GM19467 (cell line): ENCODE data around the gene MICAL2.

Source experiments
- ATAC-seq: cut with Tn5 transposase; IDR thresholded peaks from one replicate; pipeline ENCODE4 v1.9.1; 2021; ENCODE audit warnings: mild to moderate bottlenecking, moderate library complexity; ENCODE audit not compliant: unreplicated experiment

MICAL2 gene

DNA sequence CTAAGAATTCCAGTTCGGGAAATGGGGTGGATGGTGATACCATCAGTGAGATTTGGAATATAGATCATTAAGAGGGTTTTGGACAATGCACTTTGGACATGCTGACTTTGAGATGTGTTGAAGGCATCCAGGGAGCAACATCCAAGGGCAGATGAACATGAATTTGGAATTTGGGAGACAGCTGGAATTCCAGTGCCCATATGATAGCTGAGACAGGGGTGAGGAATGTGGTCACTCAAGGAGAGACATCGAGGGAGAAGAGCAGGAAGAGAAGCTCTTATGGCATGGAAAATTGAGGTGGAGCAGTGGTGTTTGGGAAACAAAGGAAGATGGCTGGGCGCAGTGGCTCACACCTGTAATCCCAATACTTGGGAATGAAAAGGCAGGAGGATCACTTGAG, 11.8 kb upstream of the MICAL2 start:
- ATAC-seq = no peak

- ATAC-seq = no peak
These were observed 11.1 kb upstream of the MICAL2 start for GRCh38 chr11:12099132-12099873.

GRCh38 chr11:12100429-12100828, 10.0 kb upstream of the MICAL2 start:
- ATAC-seq = no peak

DNA sequence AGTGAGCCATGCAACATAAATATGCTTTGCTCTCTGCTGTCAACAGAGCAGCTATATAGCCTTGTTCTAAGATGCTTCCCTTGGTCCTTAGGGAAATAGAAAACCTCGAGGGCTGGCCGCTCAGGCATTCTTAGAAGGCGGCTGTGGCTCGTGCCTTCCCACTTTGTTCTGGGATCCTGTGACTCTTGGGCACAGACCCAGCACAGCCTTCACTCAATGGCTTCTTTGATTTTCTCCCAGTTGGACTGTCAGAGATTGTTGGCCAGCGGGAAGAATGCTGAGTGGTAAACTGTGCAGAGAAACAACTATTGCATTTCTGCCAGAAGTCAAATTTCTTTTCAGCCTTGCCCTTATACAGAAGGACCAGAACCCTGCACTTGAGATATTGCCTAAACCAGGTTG, 9.5 kb upstream of the MICAL2 start:
- no peak for ATAC-seq

GRCh38 chr11:12101318-12101717, 9.1 kb upstream of the MICAL2 start:
- no peak for ATAC-seq

- no peak for ATAC-seq
These were observed 7.6 kb upstream of the MICAL2 start for GRCh38 chr11:12102588-12103410.

DNA sequence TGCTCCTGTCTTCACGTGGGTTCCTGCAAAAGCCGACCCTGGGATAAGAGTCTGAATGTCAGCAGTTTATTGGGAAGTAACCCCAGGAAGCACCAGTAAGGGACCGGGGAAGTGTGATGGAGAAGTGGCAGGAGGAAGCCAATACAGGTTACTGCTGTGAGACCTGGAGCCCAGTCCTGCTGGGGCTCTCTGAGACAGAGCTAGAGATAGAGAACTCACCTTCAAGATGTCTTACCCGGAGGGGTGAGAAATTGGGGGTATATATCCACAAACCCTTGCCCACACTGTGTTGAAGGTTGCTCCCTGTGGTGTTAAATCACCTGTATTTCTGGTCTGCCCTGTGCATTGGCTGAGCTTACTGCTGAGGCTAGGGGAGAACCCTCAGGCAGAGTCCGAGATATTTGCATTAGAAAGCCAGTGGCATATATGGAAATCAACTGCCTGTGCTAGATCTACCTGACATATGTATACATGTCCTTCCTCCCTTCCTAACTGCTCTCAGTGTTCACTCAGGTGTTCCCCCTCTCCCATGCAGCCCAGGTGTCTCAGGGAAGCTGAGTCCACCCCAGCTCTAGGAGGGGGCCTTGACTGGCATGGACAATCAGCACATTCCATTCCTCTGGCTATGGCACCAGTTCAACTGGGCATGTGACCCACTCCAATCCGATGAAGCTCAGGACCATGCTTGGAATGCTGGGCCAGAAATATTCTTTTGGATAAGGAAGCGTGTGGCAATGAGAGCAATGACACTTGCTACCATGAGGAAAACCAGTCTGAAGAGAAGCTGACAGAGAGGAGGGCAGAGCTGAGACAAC, 6.8 kb upstream of the MICAL2 start:
- ATAC-seq = no peak

DNA sequence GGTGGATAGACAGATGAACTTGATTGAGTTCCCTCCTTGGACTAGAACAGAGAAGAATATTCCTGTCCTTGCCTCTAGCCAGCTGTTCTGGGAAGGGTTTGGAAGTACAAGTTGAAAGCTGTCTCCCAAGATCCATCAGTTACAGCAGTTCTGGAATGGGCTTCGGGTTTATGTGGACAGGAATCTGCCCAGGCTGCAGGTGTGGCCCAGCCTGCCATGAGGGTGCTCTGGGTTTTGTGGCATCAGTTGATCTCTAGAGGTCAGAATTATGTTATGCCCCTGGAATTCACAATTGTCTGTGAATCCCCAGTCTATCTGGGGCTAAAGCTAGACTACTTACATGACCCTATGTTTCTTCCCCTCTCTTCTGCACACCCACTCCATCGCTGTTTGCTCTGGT, 4.9 kb upstream of the MICAL2 start:
- ATAC-seq = no peak

GRCh38 chr11:12106101-12106500, 4.3 kb upstream of the MICAL2 start:
- ATAC-seq = no peak

- no peak for ATAC-seq
These were observed 3.9 kb upstream of the MICAL2 start for GRCh38 chr11:12106501-12106900.

DNA sequence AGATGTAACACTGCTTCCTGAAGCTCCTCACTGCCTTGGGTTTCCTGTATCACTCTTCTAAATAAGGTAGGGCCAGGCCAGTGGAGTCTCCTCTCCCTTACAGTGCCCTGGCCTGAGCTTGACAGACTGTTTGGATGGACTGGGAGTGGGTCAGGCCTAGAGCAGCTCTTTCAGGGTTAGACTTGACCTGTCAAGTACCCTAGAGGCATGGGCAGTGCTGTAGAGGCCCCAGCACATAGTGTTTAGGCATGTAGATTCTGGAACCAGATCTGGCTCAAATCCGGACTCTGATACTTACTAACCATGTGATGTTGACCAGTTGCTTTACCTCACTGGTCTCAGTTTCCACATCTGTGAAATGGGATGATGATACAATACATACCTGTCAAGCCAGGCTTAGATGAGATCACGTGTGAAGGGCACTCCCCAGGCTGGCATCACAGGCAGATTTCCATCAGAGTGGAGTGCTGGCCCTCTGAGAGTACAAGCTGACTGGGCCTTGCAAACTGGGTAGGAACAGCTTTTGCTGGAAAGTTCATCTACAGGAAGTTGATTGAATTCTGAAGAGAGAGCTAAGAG, 1.4 kb upstream of the MICAL2 start:
- ATAC-seq = no peak

GRCh38 chr11:12109591-12110196, 696 bp upstream of the MICAL2 start:
- ATAC-seq = no peak

- peak; percentile 21 for ATAC-seq
These were observed 541 bp downstream of the MICAL2 start for GRCh38 chr11:12110714-12111548.

DNA sequence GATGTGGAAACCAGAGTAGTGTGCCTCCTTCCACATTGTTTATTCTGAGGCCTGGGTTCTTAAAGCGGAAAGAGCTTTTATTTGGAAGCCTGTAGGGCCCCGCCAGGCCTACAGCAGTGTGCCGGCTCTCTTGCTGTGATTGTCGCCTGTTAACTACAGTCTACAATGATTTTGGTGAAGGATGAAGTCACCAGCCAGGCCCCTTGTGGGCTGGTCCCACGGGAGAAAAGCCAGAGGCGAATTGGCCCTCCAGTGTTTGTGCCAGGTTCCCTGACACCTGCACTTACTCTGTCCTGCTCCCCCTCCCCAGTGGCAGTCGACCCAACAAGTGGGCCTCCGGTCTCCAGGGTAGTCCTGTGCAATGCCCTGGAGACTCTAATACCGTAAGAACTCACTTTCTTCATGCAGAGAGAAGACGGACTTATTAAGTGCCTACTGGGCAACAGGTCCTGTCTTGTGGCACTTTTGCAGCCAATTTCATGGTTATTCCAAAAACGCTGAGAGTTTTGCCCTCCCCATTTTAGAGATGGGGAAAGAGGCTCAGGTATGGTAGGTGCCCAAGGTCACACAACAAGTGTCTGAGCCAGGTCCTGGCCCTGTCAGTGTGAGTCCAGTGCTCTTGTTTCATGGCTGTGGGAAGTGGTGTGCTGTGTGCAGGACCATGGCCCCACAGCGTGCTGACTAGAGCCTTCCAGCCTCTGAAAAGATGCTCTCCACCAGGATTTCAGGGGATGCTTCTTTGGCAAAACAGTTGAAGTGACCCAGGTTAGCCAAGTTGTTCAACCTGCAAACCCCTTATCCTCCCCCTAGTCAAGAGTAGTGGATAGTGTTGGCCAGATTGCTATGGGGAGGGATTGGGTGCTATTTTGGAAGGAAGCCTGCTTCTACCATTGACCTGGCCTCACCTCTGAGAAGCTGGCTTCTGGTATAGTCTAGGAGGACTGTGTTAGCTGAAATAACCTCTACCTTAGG, 1.4 kb downstream of the MICAL2 start:
- no peak for ATAC-seq

DNA sequence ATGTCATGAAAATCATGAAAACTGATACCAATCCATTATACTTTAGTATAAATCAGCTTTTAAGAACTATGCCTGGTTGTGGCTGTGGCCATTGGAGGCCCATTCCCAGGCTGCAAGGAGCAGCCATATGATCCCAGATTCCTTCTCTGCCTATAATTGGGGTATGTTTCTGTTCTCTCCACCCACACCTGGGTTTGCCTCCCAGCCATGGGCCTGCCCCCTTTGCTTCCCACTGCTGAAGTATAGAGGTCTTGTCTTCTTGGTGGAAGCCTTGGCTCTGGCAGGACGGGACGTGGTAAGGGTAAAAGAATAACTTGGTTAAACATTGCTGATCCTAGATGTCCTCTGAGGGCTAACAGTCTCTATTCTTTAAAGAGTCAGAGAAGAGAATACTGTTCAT, 2.4 kb downstream of the MICAL2 start:
- no peak for ATAC-seq

- no peak for ATAC-seq
These were observed 2.9 kb downstream of the MICAL2 start for GRCh38 chr11:12113294-12113693.

DNA sequence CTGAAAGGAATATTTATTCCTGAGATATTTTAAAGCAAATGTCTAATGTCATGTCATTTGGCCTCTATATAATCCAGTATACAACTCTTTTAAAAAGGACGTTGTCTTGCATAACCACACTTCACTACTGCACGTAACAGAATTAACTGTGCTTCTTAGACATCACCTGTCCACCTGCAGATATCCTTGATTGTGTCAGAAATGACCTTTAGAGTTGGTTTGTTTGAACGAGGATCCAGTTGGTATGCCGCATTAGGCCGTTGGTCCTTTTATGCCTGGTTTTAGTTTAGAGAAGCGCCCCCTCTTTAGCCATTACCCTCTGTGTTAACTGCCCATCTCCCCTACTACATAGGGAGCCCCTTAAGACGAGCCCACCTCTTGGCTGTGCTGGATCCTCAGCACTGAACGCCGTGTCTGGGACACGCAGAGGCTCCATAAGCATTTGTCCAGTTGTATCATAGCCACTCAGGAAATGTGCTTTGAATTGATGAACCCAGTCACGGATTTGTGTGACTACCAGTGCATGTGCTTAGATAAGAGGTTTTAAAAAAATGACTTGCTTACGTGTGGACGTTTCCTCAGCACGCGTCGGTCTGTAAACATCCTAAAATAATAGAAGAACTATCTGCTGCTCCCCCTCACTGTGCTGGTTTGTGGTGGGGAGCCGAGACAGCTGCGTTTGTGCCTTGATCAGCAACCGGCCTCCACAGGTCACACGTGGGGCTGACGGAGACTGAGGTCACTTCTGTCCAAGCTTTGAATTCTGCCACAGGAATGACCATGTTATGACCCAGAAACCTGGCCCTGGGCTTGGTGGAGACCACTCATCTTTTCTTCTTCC, 4.0 kb downstream of the MICAL2 start:
- ATAC-seq = no peak
